ENCODE data around the gene SURF1. TPM values are rescaled to one million over a fixed set of nuclear protein-coding genes. Genes with fewer than 3 reads are reported as not detected.

SURF1 gene
- total RNA-seq, 1 donor from 2014 or later: 40.8 TPM

GRCh38 chr9:133346021-133346785 lies 10.1 kb downstream of the SURF1 start:
- H3K27me3 Mint-ChIP-seq: no peaks in the 10 kb centered on the region
- no peaks in the 10 kb centered on the region for H3K9me3 Mint-ChIP-seq
- peaks cover 22% of the 10 kb centered on the region for H3K4me1 Mint-ChIP-seq (ENCODE audit: unreplicated experiment)
- H3K27ac Mint-ChIP-seq: peak overlapping the region; percentile 85
- TF ChIP-seq CTCF (conservative IDR thresholded peaks at IDR 0.05): no peak
- peaks cover 28% of the 10 kb centered on the region for H3K36me3 Mint-ChIP-seq
- DNase-seq (ENCODE audit: extremely low spot score, unreplicated experiment): no peak
- peak overlapping the region; percentile 100 for H3K4me3 Mint-ChIP-seq

- H3K9me3 Mint-ChIP-seq: no peaks in the 10 kb centered on the region
- H3K27me3 Mint-ChIP-seq: no peaks in the 10 kb centered on the region
- H3K36me3 Mint-ChIP-seq: peaks cover 28% of the 10 kb centered on the region
- DNase-seq (ENCODE audit: extremely low spot score, unreplicated experiment): no peak
- peaks cover 22% of the 10 kb centered on the region for H3K4me1 Mint-ChIP-seq (ENCODE audit: unreplicated experiment)
- H3K4me3 Mint-ChIP-seq: no peak overlapping the region
- H3K27ac Mint-ChIP-seq: no peak overlapping the region
- no peak for TF ChIP-seq CTCF (conservative IDR thresholded peaks at IDR 0.05)
Measured at GRCh38 chr9:133345596-133345995, 10.7 kb downstream of the SURF1 start.

- Mint-ChIP-seq H3K4me1 (ENCODE audit: unreplicated experiment) (peaks cover 22% of the 10 kb centered on the region), H3K9me3 (no peaks in the 10 kb centered on the region), H3K27me3 (no peaks in the 10 kb centered on the region), H3K4me3 (no peak overlapping the region), H3K27ac (no peak overlapping the region), H3K36me3 (peaks cover 23% of the 10 kb centered on the region)
- TF ChIP-seq CTCF (conservative IDR thresholded peaks at IDR 0.05): no peak
- DNase-seq (ENCODE audit: extremely low spot score, unreplicated experiment): no peak
Measured at GRCh38 chr9:133344979-133345378, 11.3 kb downstream of the SURF1 start.

- no peak overlapping the region for H3K27ac Mint-ChIP-seq
- H3K36me3 Mint-ChIP-seq: peaks cover 16% of the 10 kb centered on the region
- peaks cover 15% of the 10 kb centered on the region for H3K4me1 Mint-ChIP-seq (ENCODE audit: unreplicated experiment)
- no peak overlapping the region for H3K4me3 Mint-ChIP-seq
- no peaks in the 10 kb centered on the region for H3K27me3 Mint-ChIP-seq
- no peak for TF ChIP-seq CTCF (conservative IDR thresholded peaks at IDR 0.05)
- H3K9me3 Mint-ChIP-seq: no peaks in the 10 kb centered on the region
- DNase-seq (ENCODE audit: extremely low spot score, unreplicated experiment): no peak
Measured at GRCh38 chr9:133344071-133344470, 12.2 kb downstream of the SURF1 start.

GRCh38 chr9:133342570-133342969 lies 13.7 kb downstream of the SURF1 start:
- Mint-ChIP-seq H3K4me3 (no peak overlapping the region), H3K27ac (no peak overlapping the region), H3K36me3 (peaks cover 9% of the 10 kb centered on the region), H3K27me3 (no peaks in the 10 kb centered on the region), H3K4me1 (ENCODE audit: unreplicated experiment) (peaks cover 11% of the 10 kb centered on the region), H3K9me3 (no peaks in the 10 kb centered on the region)
- TF ChIP-seq CTCF (conservative IDR thresholded peaks at IDR 0.05): no peak
- no peak for DNase-seq (ENCODE audit: extremely low spot score, unreplicated experiment)
